WTC11 (cell line): ENCODE measurements around the gene ZNF581.

Experiments
- TEAD4 ChIP-seq: sonication (generic); formaldehyde crosslinking; IDR thresholded peaks from 2 replicates; pipeline ENCODE4 v1.8.0; 2022; ENCODE audit warnings: mild to moderate bottlenecking, missing genetic modification reagents
- TF ChIP-seq, protein P1 (sequence below): fragments of 200-600 bp; IDR thresholded peaks from 2 replicates; pipeline ENCODE4 v1.8.0; 2022; ENCODE audit warnings: antibody characterized with exemption

DNA sequence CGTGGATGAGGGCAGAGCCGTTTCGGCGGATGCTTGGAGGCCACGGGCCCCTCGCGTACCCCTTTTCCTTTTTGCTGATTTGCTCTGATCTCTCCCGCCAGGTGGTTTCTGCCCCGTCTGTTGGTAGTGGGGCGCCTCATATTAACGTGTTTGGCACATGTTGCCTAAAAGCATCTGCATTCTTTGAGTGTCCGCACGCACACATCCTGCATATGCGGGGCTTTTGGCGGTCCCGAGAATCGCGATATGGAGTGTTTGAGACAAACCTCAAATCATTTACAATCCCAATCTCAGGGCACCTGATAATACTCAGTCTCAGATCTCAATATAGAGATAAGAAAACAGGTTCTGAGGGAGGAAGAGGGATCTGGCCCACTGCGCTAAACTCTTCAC is 12.2 kb downstream of the ZNF581 start:
- TF ChIP-seq, protein P1, sequence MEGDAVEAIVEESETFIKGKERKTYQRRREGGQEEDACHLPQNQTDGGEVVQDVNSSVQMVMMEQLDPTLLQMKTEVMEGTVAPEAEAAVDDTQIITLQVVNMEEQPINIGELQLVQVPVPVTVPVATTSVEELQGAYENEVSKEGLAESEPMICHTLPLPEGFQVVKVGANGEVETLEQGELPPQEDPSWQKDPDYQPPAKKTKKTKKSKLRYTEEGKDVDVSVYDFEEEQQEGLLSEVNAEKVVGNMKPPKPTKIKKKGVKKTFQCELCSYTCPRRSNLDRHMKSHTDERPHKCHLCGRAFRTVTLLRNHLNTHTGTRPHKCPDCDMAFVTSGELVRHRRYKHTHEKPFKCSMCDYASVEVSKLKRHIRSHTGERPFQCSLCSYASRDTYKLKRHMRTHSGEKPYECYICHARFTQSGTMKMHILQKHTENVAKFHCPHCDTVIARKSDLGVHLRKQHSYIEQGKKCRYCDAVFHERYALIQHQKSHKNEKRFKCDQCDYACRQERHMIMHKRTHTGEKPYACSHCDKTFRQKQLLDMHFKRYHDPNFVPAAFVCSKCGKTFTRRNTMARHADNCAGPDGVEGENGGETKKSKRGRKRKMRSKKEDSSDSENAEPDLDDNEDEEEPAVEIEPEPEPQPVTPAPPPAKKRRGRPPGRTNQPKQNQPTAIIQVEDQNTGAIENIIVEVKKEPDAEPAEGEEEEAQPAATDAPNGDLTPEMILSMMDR = no peak
- TF ChIP-seq TEAD4 (CRISPR knock-in tag) = no peak
